ENCODE data around the gene KIRREL3. TPM values are rescaled to one million over a fixed set of nuclear protein-coding genes. Genes with fewer than 3 reads are reported as not detected.

The KIRREL3 gene
- total and polyA plus RNA-seq, 2 donors (not counting 3 experiments of a cell fraction or from before 2014, with no cell fraction given) = not detected

- TF ChIP-seq CTCF (IDR thresholded peaks at IDR 0.05; ENCODE audit: extremely low read depth in 1 of 2, insufficient read depth in 1 of 2, low read depth in 1 of 2, low read length in 2 of 2) (no peak), FOS (IDR thresholded peaks at IDR 0.05; ENCODE audit: borderline replicate concordance, insufficient read depth, low read length) (no peak), POLR2AphosphoS5 (IDR thresholded peaks at IDR 0.05; ENCODE audit: insufficient read depth, low read depth, low read length) (no peak), MAX (IDR thresholded peaks at IDR 0.05; ENCODE audit: insufficient read depth, insufficient read length) (no peak), MYC (IDR thresholded peaks at IDR 0.05; ENCODE audit: low read depth, low read length) (no peak), POLR2A (IDR thresholded peaks at IDR 0.05; ENCODE audit: low read depth, low read length) (no peak), EZH2 (IDR thresholded peaks at IDR 0.05; ENCODE audit: borderline replicate concordance, low read depth, low read length, severe bottlenecking) (no peak), GATA2 (IDR thresholded peaks at IDR 0.05; ENCODE audit: insufficient read depth, insufficient read length, low read depth, low read length) (no peak), JUN (IDR thresholded peaks at IDR 0.05; ENCODE audit: borderline replicate concordance, insufficient read depth, insufficient read length, low read depth) (no peak)
- Histone ChIP-seq H4K20me1 (replicated peaks; ENCODE audit: control insufficient read depth, extremely low read depth, insufficient read depth, low read length) (no peaks in the 10 kb centered on the region), H3K9me1 (replicated peaks; ENCODE audit: control insufficient read depth, extremely low read depth, insufficient read depth, low read length) (no peaks in the 10 kb centered on the region), H3K9me3 (replicated peaks; ENCODE audit: control insufficient read depth, insufficient read depth, low read length) (no peaks in the 10 kb centered on the region), H3K4me1 (ENCODE audit: control insufficient read depth, extremely low read depth, insufficient read depth, low read length) (no peaks in the 10 kb centered on the region), H3K9ac (replicated peaks; ENCODE audit: extremely low read depth, insufficient read depth, low read length) (no peak overlapping the region), H2AFZ (ENCODE audit: low read depth, low read length) (no peak overlapping the region), H3K4me3 (replicated peaks in 1 of 3; ENCODE audit: insufficient read depth in 1 of 3, low read depth in 1 of 3, low read length in 3 of 3) (no peak overlapping the region), H3K79me2 (ENCODE audit: control insufficient read depth, insufficient read depth, low read length) (no peaks in the 10 kb centered on the region), H3K27me3 (ENCODE audit: control insufficient read depth in 2 of 2, insufficient read depth in 2 of 2, low read length in 2 of 2) (no peaks in the 10 kb centered on the region), H3K36me3 (ENCODE audit: control insufficient read depth in 2 of 2, extremely low read depth in 1 of 2, insufficient read depth in 2 of 2, low read length in 2 of 2) (no peaks in the 10 kb centered on the region), H3K4me2 (ENCODE audit: insufficient read depth, low read length) (no peak overlapping the region), H3K27ac (ENCODE audit: insufficient read depth, low read depth, low read length) (no peak overlapping the region)
- no TSS peak for BruUV-seq (replicated peaks)
- dilution Hi-C loops (cut with MboI; ENCODE audit: extremely low pct_ligation_motif_present, low sequenced_read_pairs) (no loop called here), intact Hi-C loops (cut with micrococcal nuclease) (no loop called here)
- CTCF ChIA-PET = no interaction called here
- DNase-seq (ENCODE audit: low read depth, low spot score) (no peak), FAIRE-seq (no peak)
- POLR2A ChIA-PET = no interaction called here
These were observed 422.5 kb downstream of the KIRREL3 start for GRCh38 chr11:126578021-126578420.

Measured in endothelial cell of umbilical vein (primary cell).